ENCODE measurements around the gene UQCRHL. TPM values are rescaled to one million over a fixed set of nuclear protein-coding genes. Genes with fewer than 3 reads are reported as not detected.
A peak's percentile ranks its signal among the peaks of the same experiment; 100 is the strongest.

UQCRHL gene
- total RNA-seq, 4 donors from 2014 or later = 0.40 to 1.4 (median 0.85) TPM

DNA sequence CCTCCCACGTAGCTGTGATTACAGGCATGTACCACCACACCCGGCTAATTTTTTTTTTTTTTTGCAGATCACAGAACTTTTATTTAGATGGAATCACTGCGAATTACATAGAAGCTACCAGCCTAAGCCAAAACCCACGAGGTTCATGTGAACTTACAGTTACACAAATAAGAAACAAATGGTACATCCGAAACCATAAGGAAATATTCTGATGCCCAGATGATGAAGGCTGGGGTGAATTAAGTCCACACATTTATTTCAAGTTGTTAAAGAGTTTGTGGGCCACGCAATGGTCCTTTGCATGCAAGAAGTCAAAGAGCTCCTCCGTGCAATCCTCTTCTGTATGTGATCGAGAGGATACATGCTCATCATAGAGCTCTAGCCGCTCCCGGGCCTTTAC, 328 bp downstream of the UQCRHL start:
- Histone ChIP-seq H3K36me3 (no peaks in the 10 kb centered on the region), H3K27ac (no peak overlapping the region), H3K4me1 (peaks cover 0 to 6% (median 0%) of the 10 kb centered on the region in 3 donors), H3K27me3 (no peaks in the 10 kb centered on the region), H3K9me3 (no peaks in the 10 kb centered on the region), H3K4me3 (no peak overlapping the region)
- ATAC-seq = no peak
- WGBS, 2 donors (ENCODE audit: low coverage in 1 of 2) = 90 to 100% methylated on average over 2 to 10 of the region's 10 CpGs
- TF ChIP-seq CTCF (IDR thresholded peaks at IDR 0.05) (no peak), POLR2A (IDR thresholded peaks at IDR 0.05) (no peak), POLR2AphosphoS5 (IDR thresholded peaks at IDR 0.05) (no peak), EP300 (IDR thresholded peaks at IDR 0.05) (no peak)

DNA sequence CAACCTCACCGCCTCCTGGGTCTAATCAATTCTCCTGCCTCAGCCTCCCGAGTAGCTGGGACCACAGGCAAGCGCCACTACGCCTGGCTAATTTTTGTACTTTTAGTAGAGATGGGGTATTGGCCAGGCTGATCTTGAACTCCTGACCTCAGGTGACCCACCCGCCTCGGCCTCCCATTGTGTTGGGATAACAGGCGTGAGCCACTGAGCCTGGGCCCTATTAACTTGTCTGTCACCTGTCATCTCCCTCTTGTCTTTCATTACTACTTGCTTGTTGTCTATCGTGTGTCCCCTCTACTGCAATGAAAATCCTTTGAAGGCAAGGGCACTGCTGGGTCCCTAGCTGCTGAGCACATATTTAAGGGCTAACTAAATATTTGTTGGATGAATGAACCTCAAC, 3.4 kb downstream of the UQCRHL start:
- Histone ChIP-seq H3K4me1 (peaks cover 0 to 23% (median 21%) of the 10 kb centered on the region in 3 donors), H3K27ac (no peak overlapping the region), H3K27me3 (no peaks in the 10 kb centered on the region), H3K36me3 (no peaks in the 10 kb centered on the region), H3K9me3 (no peaks in the 10 kb centered on the region), H3K4me3 (no peak overlapping the region)
- TF ChIP-seq CTCF (IDR thresholded peaks at IDR 0.05) = no peak
- WGBS, 2 donors (ENCODE audit: low coverage in 1 of 2) = 86 to 88% methylated on average over 5 to 6 of the region's 8 CpGs
- ATAC-seq = no peak

- Histone ChIP-seq H3K9me3 (no peaks in the 10 kb centered on the region), H3K27ac (no peak overlapping the region), H3K4me3 (no peak overlapping the region), H3K36me3 (no peaks in the 10 kb centered on the region), H3K27me3 (no peaks in the 10 kb centered on the region), H3K4me1 (peaks cover 0 to 30% (median 25%) of the 10 kb centered on the region in 3 donors)
- 20 to 60% methylated on average over 1 of the region's 4 CpGs for WGBS, 2 donors (ENCODE audit: low coverage in 1 of 2)
- TF ChIP-seq POLR2A (IDR thresholded peaks at IDR 0.05) (no peak), CTCF (IDR thresholded peaks at IDR 0.05) (peak in 3 of 4 experiments; percentile 15 to 36 (median 33))
- ATAC-seq = no peak
These were observed 4.1 kb downstream of the UQCRHL start for GRCh38 chr1:15803380-15803779.

DNA sequence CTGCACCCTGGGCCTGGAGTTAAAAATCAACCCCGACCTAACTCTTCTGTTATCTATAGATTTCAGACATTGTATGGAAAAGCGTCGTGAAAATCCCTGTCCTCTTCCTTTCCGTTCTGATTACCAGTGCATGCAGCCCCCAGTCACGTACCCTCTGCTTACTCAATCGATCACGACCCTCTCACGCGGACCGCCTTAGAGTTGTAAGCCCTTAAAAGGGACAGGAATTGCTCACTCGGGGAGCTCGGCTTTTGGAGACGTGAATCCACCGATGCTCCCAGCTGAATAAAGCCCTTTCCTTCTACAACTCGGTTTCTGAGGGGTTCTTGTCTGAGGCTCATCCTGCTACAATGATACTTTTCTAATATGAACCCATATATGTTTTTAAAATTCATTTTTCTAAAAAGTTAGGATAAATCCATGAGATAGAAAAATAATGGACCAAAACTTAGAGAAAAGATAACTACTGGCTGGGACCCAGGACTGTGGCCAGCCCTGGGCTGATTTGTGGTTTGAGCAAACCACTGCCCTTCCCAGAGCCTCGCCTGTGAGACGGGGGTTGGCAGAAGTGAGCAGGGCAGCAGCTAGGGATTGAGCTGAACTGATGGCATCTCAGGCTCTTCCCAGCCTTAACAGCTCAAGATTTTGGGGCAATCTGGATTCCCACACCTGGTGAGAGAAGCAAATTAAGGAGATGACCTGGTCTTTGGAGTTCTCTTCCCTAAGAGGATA, 5.0 kb downstream of the UQCRHL start:
- TF ChIP-seq EP300 (IDR thresholded peaks at IDR 0.05) = no peak
- H3K9me3 ChIP-seq = no peaks in the 10 kb centered on the region
- peaks cover 0 to 40% (median 25%) of the 10 kb centered on the region in 3 donors for H3K4me1 ChIP-seq
- no peak overlapping the region for H3K27ac ChIP-seq
- no peak overlapping the region for H3K4me3 ChIP-seq
- ATAC-seq = no peak
- no peaks in the 10 kb centered on the region for H3K36me3 ChIP-seq
- H3K27me3 ChIP-seq = no peaks in the 10 kb centered on the region
- WGBS, 2 donors (ENCODE audit: low coverage in 1 of 2) = 77 to 83% methylated on average over 14 to 17 of the region's 17 CpGs

DNA sequence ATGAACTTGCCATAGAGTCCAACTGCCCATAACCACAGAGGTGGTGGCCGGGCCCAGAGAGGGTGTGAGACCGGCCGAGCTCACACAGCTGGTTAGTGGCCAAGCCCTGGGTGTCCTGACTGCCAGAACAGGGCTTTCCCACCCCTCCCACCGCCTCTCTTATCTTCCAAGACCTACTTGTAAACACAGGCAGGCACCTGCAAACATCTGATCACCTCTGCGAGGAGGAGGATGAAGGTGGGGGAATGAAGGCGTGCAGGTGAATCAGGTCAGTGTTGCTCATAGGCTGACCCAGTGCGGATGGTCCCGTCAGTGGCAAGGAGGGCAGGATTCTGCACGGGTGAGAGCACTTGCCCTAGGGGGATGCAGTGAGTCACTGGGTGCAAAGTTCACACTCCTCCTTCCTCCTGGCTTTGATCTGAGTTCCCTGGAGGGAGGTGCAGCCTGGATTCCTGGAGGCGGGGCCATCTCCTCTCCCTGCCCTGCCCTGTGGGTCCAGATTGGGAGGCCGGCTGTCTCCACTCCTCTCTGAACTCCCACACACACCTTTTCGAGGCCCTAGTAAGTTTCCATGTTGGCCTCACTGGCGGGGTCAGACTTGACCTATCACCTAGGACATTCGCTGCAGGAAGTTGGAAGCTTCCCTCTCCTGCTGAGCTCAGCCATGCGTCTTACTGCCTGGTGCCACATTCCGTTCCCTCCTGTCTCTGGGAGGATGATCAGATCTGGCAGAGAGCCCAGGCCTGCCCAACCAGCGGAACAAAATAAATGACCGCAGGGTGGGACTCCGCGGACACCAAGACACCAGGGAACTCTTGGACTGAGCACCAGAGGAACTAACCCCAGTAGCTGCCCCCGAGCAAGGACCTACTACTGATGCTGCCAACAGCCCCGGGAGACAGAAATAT, 7.3 kb downstream of the UQCRHL start:
- TF ChIP-seq POLR2A (IDR thresholded peaks at IDR 0.05) (no peak), EP300 (IDR thresholded peaks at IDR 0.05) (no peak), CTCF (IDR thresholded peaks at IDR 0.05) (no peak), POLR2AphosphoS5 (IDR thresholded peaks at IDR 0.05) (no peak)
- Histone ChIP-seq H3K4me1 (peaks cover 0 to 59% (median 25%) of the 10 kb centered on the region in 3 donors), H3K27me3 (no peaks in the 10 kb centered on the region), H3K9me3 (no peaks in the 10 kb centered on the region), H3K4me3 (no peak overlapping the region), H3K36me3 (no peaks in the 10 kb centered on the region), H3K27ac (peak overlapping the region in 3 of 4 donors; percentile 66 to 83 (median 71))
- ATAC-seq = peak; percentile 23
- WGBS, 2 donors (ENCODE audit: low coverage in 1 of 2) = 32 to 50% methylated on average over 2 to 10 of the region's 22 CpGs
